ENCODE measurements around the gene RUNX3. TPM values are rescaled to one million over a fixed set of nuclear protein-coding genes. Genes with fewer than 3 reads are reported as not detected.
"Not testable (repeated sequence)": the region's sequence is repeated elsewhere in the genome, so short reads cannot be mapped to it uniquely, and the experiment has no call there.

RUNX3 gene
- total RNA-seq: 7.4 TPM

GRCh38 chr1:24930260-24931145 lies at the start of gene RUNX3:
Gene RUNX3 (minus strand): TSS chr1:24930276. CDS start chr1:24929868, 408 bp downstream.
- DNase-seq (ENCODE audit: low spot score): peak; percentile 73

- DNase-seq (ENCODE audit: low spot score): not testable (repeated sequence)
Measured at GRCh38 chr1:24979232-24979631, 49.2 kb upstream of the RUNX3 start.

GRCh38 chr1:24978383-24979032 lies 48.4 kb upstream of the RUNX3 start:
- DNase-seq (ENCODE audit: low spot score): no peak

GRCh38 chr1:24975391-24975790 lies 45.3 kb upstream of the RUNX3 start:
- DNase-seq (ENCODE audit: low spot score): no peak

- DNase-seq (ENCODE audit: low spot score): no peak
Measured at GRCh38 chr1:24973315-24973714, 43.2 kb upstream of the RUNX3 start.

GRCh38 chr1:24972915-24973242 lies 42.8 kb upstream of the RUNX3 start:
- no peak for DNase-seq (ENCODE audit: low spot score)

GRCh38 chr1:24972221-24972914 lies 42.3 kb upstream of the RUNX3 start:
- no peak for DNase-seq (ENCODE audit: low spot score)

GRCh38 chr1:24970926-24971875 lies 41.1 kb upstream of the RUNX3 start:
- no peak for DNase-seq (ENCODE audit: low spot score)

- DNase-seq (ENCODE audit: low spot score): no peak
Measured at GRCh38 chr1:24970399-24970753, 40.3 kb upstream of the RUNX3 start.

GRCh38 chr1:24969596-24970398 lies 39.7 kb upstream of the RUNX3 start:
- DNase-seq (ENCODE audit: low spot score): no peak

- no peak for DNase-seq (ENCODE audit: low spot score)
Measured at GRCh38 chr1:24968941-24969585, 39.0 kb upstream of the RUNX3 start.

- DNase-seq (ENCODE audit: low spot score): no peak
Measured at GRCh38 chr1:24967962-24968361, 37.9 kb upstream of the RUNX3 start.

- no peak for DNase-seq (ENCODE audit: low spot score)
Measured at GRCh38 chr1:24967555-24967954, 37.5 kb upstream of the RUNX3 start.

- no peak for DNase-seq (ENCODE audit: low spot score)
Measured at GRCh38 chr1:24966724-24967346, 36.8 kb upstream of the RUNX3 start.

GRCh38 chr1:24966121-24966723 lies 36.1 kb upstream of the RUNX3 start:
- no peak for DNase-seq (ENCODE audit: low spot score)

- DNase-seq (ENCODE audit: low spot score): no peak
Measured at GRCh38 chr1:24965571-24965930, 35.5 kb upstream of the RUNX3 start.

GRCh38 chr1:24964811-24965570 lies 34.9 kb upstream of the RUNX3 start:
- peak; percentile 75 for DNase-seq (ENCODE audit: low spot score)

GRCh38 chr1:24963943-24964693 lies 34.0 kb upstream of the RUNX3 start:
- no peak for DNase-seq (ENCODE audit: low spot score)

Data from mucosa of gallbladder (tissue), 1 donor.